HepG2 (cell line): ENCODE measurements around the gene GALK2. TPM values are rescaled to one million over a fixed set of nuclear protein-coding genes. Genes with fewer than 3 reads are reported as not detected.

Experiments
- BRD4 ChIP-seq: sonication (generic); formaldehyde crosslinking; IDR thresholded peaks from 2 replicates; pipeline ENCODE4 v1.4.0; 2020; ENCODE audit warnings: missing genetic modification reagents
- FLYWCH1 ChIP-seq: sonication (generic); formaldehyde crosslinking; IDR thresholded peaks from 2 replicates; pipeline ENCODE4 v1.8.1; 2023; ENCODE audit warnings: mild to moderate bottlenecking, missing genetic modification reagents
- FOXK2 ChIP-seq: fragments of 450-650 bp; IDR thresholded peaks from 2 replicates; pipeline ENCODE4 v1.6.1; 2016
- FOXM1 ChIP-seq: sonication (generic); formaldehyde crosslinking; IDR thresholded peaks from 2 replicates; pipeline ENCODE4 v1.5.0; 2020; ENCODE audit warnings: missing genetic modification reagents
- HOXD1 ChIP-seq: sonication (generic); formaldehyde crosslinking; IDR thresholded peaks from 2 replicates; pipeline ENCODE4 v1.5.0; 2020; ENCODE audit warnings: missing genetic modification reagents
- JARID2 ChIP-seq: sonication (generic); formaldehyde crosslinking; IDR thresholded peaks from 2 replicates; pipeline ENCODE4 v1.8.1; 2023; ENCODE audit warnings: missing genetic modification reagents, inconsistent platforms; ENCODE audit not compliant: insufficient replicate concordance
- KAT7 ChIP-seq: IDR thresholded peaks from 2 replicates; pipeline ENCODE4 v1.6.1; 2018; ENCODE audit warnings: borderline replicate concordance, missing compliant biosample characterization
- MED1 ChIP-seq: sonication (generic); formaldehyde crosslinking; IDR thresholded peaks from 2 replicates; pipeline ENCODE4 v1.4.0; 2020; ENCODE audit warnings: missing genetic modification reagents
- NFKBIZ ChIP-seq: IDR thresholded peaks from 2 replicates; pipeline ENCODE4 v1.6.1; 2018; ENCODE audit warnings: missing genetic modification reagents, missing compliant biosample characterization
- NPAS2 ChIP-seq: sonication (generic); formaldehyde crosslinking; IDR thresholded peaks from 2 replicates; pipeline ENCODE4 v1.8.0; 2022; ENCODE audit warnings: mild to moderate bottlenecking, missing genetic modification reagents, borderline replicate concordance
- TBP ChIP-seq: sonication (generic); formaldehyde crosslinking; IDR thresholded peaks from 2 replicates; pipeline ENCODE4 v1.5.0; 2020; ENCODE audit warnings: missing genetic modification reagents
- THYN1 ChIP-seq: sonication (generic); formaldehyde crosslinking; IDR thresholded peaks from 2 replicates; pipeline ENCODE4 v1.8.1; 2023; ENCODE audit warnings: low read depth, mild to moderate bottlenecking, moderate library complexity, missing genetic modification reagents, borderline replicate concordance
- ZFP90 ChIP-seq: sonication (generic); formaldehyde crosslinking; IDR thresholded peaks from 2 replicates; pipeline ENCODE4 v1.8.0; 2022; ENCODE audit warnings: missing genetic modification reagents, mild to moderate bottlenecking, inconsistent platforms, borderline replicate concordance
- ZNF367 ChIP-seq: sonication (generic); formaldehyde crosslinking; IDR thresholded peaks from 2 replicates; pipeline ENCODE4 v1.4.0; 2020; ENCODE audit warnings: missing genetic modification reagents, borderline replicate concordance
- polyA plus RNA-seq, 8 experiments: library from polyadenylated mRNA; depleted of rRNA in 3 of 8; stranded (reverse) in 7 of 8; unstranded in 1 of 8; fragments of >200 nt; fragmentation: Illumina TruSeq in 4 of 8; extraction: Trizol in 4 of 8; gene quantifications; 2 replicates each; pipeline versions ENCODE4 v1.2.1 to v1.2.3, GENCODE V29; 2011 to 2016; ENCODE audit warnings: low read depth in 4 of 8, missing spikeins in 1 of 8, mixed read lengths in 1 of 8; ENCODE audit not compliant: insufficient read depth in 1 of 8
- total RNA-seq, 5 experiments: library from RNA; depleted of rRNA; stranded (reverse); fragments of >200 nt; fragmentation: Illumina TruSeq; extraction: Trizol; gene quantifications; 2 replicates each; pipeline ENCODE4 v1.2.3, GENCODE V29; 2016; ENCODE audit warnings: low read depth in 1 of 5
- TF ChIP-seq, protein P1 (sequence below): sonication (generic); formaldehyde crosslinking; IDR thresholded peaks from 2 replicates; pipeline ENCODE4 v1.8.0; 2022; ENCODE audit warnings: mild to moderate bottlenecking, missing genetic modification reagents, moderate library complexity
- TF ChIP-seq, protein P2 (sequence below): sonication (generic); formaldehyde crosslinking; conservative IDR thresholded peaks from 2 replicates; pipeline ENCODE4 v1.8.0; 2022; ENCODE audit warnings: mild to moderate bottlenecking, moderate library complexity, missing genetic modification reagents
- TF ChIP-seq, protein P3 (sequence below): sonication (generic); formaldehyde crosslinking; conservative IDR thresholded peaks from 2 replicates; pipeline ENCODE4 v1.4.0; 2020; ENCODE audit warnings: missing genetic modification reagents
- TF ChIP-seq, protein P4 (sequence below): sonication (generic); formaldehyde crosslinking; IDR thresholded peaks from 2 replicates; pipeline ENCODE4 v1.5.0; 2020; ENCODE audit warnings: mild to moderate bottlenecking, missing genetic modification reagents
- TF ChIP-seq, protein P5 (sequence below): sonication (generic); formaldehyde crosslinking; IDR thresholded peaks from 2 replicates; pipeline ENCODE4 v1.4.0; 2020; ENCODE audit warnings: missing genetic modification reagents, mild to moderate bottlenecking, borderline replicate concordance

Gene GALK2
- total and polyA plus RNA-seq, 2 of the 13 experiments (the other 11 are each of a cell fraction or from before 2014, with no cell fraction given), result 17.6 to 32.8 TPM

DNA sequence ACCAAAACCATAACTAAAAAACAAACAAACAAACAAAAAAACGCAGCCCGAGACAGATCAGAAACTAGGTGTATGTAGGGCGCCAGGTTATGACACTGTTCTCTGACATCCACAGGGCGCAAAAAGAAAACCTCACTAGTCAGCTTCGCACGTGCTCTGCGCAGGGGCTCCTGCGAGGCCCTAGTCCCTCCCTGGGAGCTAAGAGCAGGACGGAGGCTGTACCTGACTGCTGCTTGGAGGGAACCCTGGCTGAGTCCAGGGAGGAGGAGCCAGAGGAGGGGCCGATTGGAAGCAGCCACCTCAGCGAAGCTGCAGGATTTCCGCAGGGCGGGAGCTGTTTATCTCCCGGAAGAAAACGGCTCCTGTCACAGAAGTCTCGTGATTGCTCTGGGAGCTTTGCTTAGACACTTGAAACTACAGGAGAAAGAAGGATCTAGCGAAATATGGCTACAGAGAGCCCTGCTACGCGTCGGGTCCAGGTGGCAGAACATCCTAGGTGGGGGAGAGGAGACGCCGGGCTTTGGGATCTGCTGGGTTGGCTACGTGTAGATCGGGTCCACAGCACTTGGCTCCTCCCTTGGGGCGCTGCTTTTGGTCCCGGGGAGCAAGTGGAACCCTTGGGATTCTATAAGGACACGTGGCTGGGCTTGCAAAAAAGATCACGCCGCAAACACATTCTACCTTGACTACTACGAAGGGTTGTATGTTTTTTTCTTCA lies at the start of gene GALK2 (continued):
- TF ChIP-seq KAT7 (CRISPR knock-in tag), result no peak
- TF ChIP-seq MED1 (CRISPR knock-in tag), result 0 out of 2 replicates have a peak, but pooled peaks have one; percentile 43
- 0 out of 2 replicates have a peak, but pooled peaks have one; percentile 18 for TF ChIP-seq FOXK2
- TF ChIP-seq NPAS2 (CRISPR knock-in tag), result no peak
- TF ChIP-seq HOXD1 (CRISPR knock-in tag), result no peak
- TF ChIP-seq, protein P1, sequence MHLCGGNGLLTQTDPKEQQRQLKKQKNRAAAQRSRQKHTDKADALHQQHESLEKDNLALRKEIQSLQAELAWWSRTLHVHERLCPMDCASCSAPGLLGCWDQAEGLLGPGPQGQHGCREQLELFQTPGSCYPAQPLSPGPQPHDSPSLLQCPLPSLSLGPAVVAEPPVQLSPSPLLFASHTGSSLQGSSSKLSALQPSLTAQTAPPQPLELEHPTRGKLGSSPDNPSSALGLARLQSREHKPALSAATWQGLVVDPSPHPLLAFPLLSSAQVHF (CRISPR knock-in tag), result no peak
- TF ChIP-seq, protein P2, sequence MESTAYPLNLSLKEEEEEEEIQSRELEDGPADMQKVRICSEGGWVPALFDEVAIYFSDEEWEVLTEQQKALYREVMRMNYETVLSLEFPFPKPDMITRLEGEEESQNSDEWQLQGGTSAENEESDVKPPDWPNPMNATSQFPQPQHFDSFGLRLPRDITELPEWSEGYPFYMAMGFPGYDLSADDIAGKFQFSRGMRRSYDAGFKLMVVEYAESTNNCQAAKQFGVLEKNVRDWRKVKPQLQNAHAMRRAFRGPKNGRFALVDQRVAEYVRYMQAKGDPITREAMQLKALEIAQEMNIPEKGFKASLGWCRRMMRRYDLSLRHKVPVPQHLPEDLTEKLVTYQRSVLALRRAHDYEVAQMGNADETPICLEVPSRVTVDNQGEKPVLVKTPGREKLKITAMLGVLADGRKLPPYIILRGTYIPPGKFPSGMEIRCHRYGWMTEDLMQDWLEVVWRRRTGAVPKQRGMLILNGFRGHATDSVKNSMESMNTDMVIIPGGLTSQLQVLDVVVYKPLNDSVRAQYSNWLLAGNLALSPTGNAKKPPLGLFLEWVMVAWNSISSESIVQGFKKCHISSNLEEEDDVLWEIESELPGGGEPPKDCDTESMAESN (CRISPR knock-in tag), result peak; percentile 61; the same call in 1 of the 2 replicates
- peak; percentile 90 for TF ChIP-seq NFKBIZ
- no peak for TF ChIP-seq THYN1
- no peak for TF ChIP-seq FOXM1 (CRISPR knock-in tag)
- no peak for TF ChIP-seq TBP
- TF ChIP-seq ZFP90 (CRISPR knock-in tag), result no peak; the same call in 1 of the 2 replicates
- no peak for TF ChIP-seq ZNF367 (CRISPR knock-in tag)
- TF ChIP-seq, protein P3, sequence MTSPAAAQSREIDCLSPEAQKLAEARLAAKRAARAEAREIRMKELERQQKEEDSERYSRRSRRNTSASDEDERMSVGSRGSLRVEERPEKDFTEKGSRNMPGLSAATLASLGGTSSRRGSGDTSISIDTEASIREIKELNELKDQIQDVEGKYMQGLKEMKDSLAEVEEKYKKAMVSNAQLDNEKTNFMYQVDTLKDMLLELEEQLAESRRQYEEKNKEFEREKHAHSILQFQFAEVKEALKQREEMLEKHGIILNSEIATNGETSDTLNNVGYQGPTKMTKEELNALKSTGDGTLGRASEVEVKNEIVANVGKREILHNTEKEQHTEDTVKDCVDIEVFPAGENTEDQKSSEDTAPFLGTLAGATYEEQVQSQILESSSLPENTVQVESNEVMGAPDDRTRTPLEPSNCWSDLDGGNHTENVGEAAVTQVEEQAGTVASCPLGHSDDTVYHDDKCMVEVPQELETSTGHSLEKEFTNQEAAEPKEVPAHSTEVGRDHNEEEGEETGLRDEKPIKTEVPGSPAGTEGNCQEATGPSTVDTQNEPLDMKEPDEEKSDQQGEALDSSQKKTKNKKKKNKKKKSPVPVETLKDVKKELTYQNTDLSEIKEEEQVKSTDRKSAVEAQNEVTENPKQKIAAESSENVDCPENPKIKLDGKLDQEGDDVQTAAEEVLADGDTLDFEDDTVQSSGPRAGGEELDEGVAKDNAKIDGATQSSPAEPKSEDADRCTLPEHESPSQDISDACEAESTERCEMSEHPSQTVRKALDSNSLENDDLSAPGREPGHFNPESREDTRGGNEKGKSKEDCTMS (CRISPR knock-in tag), result no peak
- TF ChIP-seq FLYWCH1 (CRISPR knock-in tag), result 0 out of 2 replicates have a peak, but pooled peaks have one; percentile 61
- TF ChIP-seq JARID2 (CRISPR knock-in tag), result no peak
- no peak for TF ChIP-seq BRD4 (CRISPR knock-in tag)
- TF ChIP-seq, protein P4, sequence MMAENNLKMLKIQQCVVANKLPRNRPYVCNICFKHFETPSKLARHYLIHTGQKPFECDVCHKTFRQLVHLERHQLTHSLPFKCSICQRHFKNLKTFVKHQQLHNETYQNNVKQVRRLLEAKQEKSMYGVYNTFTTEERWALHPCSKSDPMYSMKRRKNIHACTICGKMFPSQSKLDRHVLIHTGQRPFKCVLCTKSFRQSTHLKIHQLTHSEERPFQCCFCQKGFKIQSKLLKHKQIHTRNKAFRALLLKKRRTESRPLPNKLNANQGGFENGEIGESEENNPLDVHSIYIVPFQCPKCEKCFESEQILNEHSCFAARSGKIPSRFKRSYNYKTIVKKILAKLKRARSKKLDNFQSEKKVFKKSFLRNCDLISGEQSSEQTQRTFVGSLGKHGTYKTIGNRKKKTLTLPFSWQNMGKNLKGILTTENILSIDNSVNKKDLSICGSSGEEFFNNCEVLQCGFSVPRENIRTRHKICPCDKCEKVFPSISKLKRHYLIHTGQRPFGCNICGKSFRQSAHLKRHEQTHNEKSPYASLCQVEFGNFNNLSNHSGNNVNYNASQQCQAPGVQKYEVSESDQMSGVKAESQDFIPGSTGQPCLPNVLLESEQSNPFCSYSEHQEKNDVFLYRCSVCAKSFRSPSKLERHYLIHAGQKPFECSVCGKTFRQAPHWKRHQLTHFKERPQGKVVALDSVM (CRISPR knock-in tag), result peak; percentile 73
- TF ChIP-seq, protein P5, sequence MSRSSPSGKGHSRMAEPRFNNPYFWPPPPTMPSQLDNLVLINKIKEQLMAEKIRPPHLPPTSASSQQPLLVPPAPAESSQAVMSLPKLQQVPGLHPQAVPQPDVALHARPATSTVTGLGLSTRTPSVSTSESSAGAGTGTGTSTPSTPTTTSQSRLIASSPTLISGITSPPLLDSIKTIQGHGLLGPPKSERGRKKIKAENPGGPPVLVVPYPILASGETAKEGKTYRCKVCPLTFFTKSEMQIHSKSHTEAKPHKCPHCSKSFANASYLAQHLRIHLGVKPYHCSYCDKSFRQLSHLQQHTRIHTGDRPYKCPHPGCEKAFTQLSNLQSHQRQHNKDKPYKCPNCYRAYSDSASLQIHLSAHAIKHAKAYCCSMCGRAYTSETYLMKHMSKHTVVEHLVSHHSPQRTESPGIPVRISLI (CRISPR knock-in tag), result no peak
